ENCODE results near the gene PELI3. TPM values are rescaled to one million over a fixed set of nuclear protein-coding genes. Genes with fewer than 3 reads are reported as not detected.

The PELI3 gene
- total and polyA plus RNA-seq, 2 donors, result 1.5 to 2.4 TPM

Other genes with a start within 250 kb of the PELI3 start
- 12.6 TPM for gene KLC2, start 209.2 kb upstream of the PELI3 start, total RNA-seq
- 36.5 TPM for gene KLC2, start 209.2 kb upstream of the PELI3 start, polyA plus RNA-seq
- gene RAB1B, start 198.3 kb upstream of the PELI3 start, total RNA-seq, result 80.8 TPM
- gene RAB1B, start 198.3 kb upstream of the PELI3 start, polyA plus RNA-seq, result 105 TPM
- gene CNIH2, start 188.7 kb upstream of the PELI3 start, total RNA-seq, result 1.6 TPM
- gene CNIH2, start 188.7 kb upstream of the PELI3 start, polyA plus RNA-seq, result 1.6 TPM
- gene YIF1A, start 177.8 kb upstream of the PELI3 start, total RNA-seq, result 44.2 TPM
- 57.3 TPM for gene YIF1A, start 177.8 kb upstream of the PELI3 start, polyA plus RNA-seq
- not detected for gene TMEM151A, start 175.0 kb upstream of the PELI3 start, total RNA-seq
- gene TMEM151A, start 175.0 kb upstream of the PELI3 start, polyA plus RNA-seq, result 0.02 TPM
- 3.0 TPM for gene CD248, start 149.9 kb upstream of the PELI3 start, total RNA-seq
- 7.7 TPM for gene CD248, start 149.9 kb upstream of the PELI3 start, polyA plus RNA-seq
- 1.1 TPM for gene RIN1, start 130.5 kb upstream of the PELI3 start, total RNA-seq
- 5.8 TPM for gene RIN1, start 130.5 kb upstream of the PELI3 start, polyA plus RNA-seq
- gene BRMS1, start 121.8 kb upstream of the PELI3 start, total RNA-seq, result 43.1 TPM
- gene BRMS1, start 121.8 kb upstream of the PELI3 start, polyA plus RNA-seq, result 63.0 TPM
- 9.9 TPM for gene B4GAT1, start 119.3 kb upstream of the PELI3 start, total RNA-seq
- gene B4GAT1, start 119.3 kb upstream of the PELI3 start, polyA plus RNA-seq, result 10.3 TPM
- gene SLC29A2, start 95.1 kb upstream of the PELI3 start, total RNA-seq, result 1.6 TPM
- 14.2 TPM for gene SLC29A2, start 95.1 kb upstream of the PELI3 start, polyA plus RNA-seq
- gene NPAS4, start 45.9 kb upstream of the PELI3 start, total RNA-seq, result not detected
- gene NPAS4, start 45.9 kb upstream of the PELI3 start, polyA plus RNA-seq, result 0.05 TPM
- 84.3 TPM for gene MRPL11, start 28.1 kb upstream of the PELI3 start, total RNA-seq
- gene MRPL11, start 28.1 kb upstream of the PELI3 start, polyA plus RNA-seq, result 45.3 TPM
- 36.4 TPM for gene DPP3, start 13.5 kb downstream of the PELI3 start, total RNA-seq
- 23.2 TPM for gene DPP3, start 13.5 kb downstream of the PELI3 start, polyA plus RNA-seq
- 11.0 TPM for gene BBS1, start 43.7 kb downstream of the PELI3 start, total RNA-seq
- 14.1 TPM for gene BBS1, start 43.7 kb downstream of the PELI3 start, polyA plus RNA-seq
- gene ZDHHC24, start 79.1 kb downstream of the PELI3 start, total RNA-seq, result 4.9 TPM
- 11.3 TPM for gene ZDHHC24, start 79.1 kb downstream of the PELI3 start, polyA plus RNA-seq
- 0.05 TPM for gene ACTN3, start 80.0 kb downstream of the PELI3 start, total RNA-seq
- gene ACTN3, start 80.0 kb downstream of the PELI3 start, polyA plus RNA-seq, result 0.05 TPM
- 4.7 TPM for gene CTSF, start 101.7 kb downstream of the PELI3 start, total RNA-seq
- 17.6 TPM for gene CTSF, start 101.7 kb downstream of the PELI3 start, polyA plus RNA-seq
- 0.14 TPM for gene CCDC87, start 126.2 kb downstream of the PELI3 start, total RNA-seq
- gene CCDC87, start 126.2 kb downstream of the PELI3 start, polyA plus RNA-seq, result 0.23 TPM
- gene CCS, start 126.3 kb downstream of the PELI3 start, total RNA-seq, result 33.9 TPM
- gene CCS, start 126.3 kb downstream of the PELI3 start, polyA plus RNA-seq, result 173 TPM
- 27.2 TPM for gene RBM14, start 149.7 kb downstream of the PELI3 start, total RNA-seq
- 70.4 TPM for gene RBM14, start 149.7 kb downstream of the PELI3 start, polyA plus RNA-seq
- 147 TPM for gene RBM4, start 171.8 kb downstream of the PELI3 start, total RNA-seq
- gene RBM4, start 171.8 kb downstream of the PELI3 start, polyA plus RNA-seq, result 121 TPM
- gene RBM4B, start 211.0 kb downstream of the PELI3 start, total RNA-seq, result 18.2 TPM
- 17.9 TPM for gene RBM4B, start 211.0 kb downstream of the PELI3 start, polyA plus RNA-seq